Activated T-helper 9 cell treated with anti-CD3 and anti-CD28 coated beads, Interleukin-2, amount 50 U/mL, for 16 hours (primary cell): ENCODE data around the gene F7.
"Not testable (repeated sequence)": the region's sequence is repeated elsewhere in the genome, so short reads cannot be mapped to it uniquely, and the experiment has no call there.

Experiments
- DNase-seq: peaks from one replicate; pipeline ENCODE4 v3.0.0-alpha.2; 2020; ENCODE audit warnings: low read depth

F7 gene

DNA sequence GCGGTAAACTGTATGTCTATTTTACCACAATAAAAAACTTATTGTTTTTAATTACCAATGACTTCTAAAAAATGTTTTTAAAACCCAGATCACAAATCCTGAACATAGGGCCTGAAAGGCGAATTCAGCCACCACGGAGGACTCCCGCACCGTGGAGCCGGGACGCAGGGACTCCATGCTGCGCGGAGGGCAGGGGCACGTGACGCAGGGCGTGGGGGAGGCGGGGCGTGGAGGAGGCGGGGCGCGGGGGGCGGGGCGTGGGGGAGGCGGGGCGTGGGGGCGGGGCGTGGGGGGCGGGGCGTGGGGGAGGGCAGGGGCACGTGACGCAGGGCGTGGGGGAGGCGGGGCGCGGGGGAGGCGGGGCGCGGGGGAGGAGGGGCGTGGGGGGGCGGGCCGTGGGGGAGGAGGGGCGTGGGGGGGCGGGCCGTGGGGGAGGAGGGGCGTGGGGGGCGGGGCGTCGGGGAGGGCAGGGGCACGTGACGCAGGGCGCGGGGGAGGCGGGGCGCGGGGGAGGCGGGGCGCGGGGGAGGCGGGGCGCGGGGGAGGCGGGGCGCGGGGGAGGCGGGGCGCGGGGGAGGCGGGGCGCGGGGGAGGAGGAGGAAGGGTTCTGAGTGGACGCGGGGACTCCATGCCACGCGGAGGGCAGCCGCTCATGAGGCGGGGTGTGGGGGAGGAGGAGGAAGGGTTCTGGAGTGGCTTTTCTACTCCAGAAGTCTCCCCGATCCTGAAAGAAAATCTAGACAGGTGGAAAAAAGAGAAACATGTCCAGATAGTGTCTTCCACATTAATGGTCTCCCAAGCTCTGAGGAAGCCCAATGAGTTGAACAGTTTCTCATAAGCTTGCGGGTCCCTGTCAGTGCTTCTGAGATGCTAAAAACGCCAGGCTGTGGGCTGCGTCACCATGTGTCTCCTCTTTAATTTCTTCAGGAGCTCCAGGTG is 48.5 kb downstream of the F7 start:
- peak; percentile 64 for DNase-seq

DNA sequence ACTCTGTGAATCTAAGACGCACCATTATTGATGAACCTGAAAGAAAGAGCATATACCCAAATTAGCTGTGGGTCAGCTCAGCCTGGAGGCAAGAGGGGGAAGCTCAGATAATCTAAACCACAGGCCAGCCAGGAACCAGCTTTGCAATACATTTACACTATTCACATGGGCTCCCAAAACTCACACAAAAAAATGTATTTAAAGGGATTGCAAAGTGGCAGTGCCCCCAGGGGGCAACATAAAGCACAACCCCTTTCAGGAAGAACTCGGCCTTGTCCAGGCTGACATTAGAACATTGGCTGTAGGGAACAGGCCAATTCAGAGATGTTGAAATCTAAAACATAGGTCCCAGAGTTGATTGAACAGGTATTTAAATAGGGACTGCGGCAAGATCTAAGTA is 49.6 kb downstream of the F7 start:
- no peak for DNase-seq

DNA sequence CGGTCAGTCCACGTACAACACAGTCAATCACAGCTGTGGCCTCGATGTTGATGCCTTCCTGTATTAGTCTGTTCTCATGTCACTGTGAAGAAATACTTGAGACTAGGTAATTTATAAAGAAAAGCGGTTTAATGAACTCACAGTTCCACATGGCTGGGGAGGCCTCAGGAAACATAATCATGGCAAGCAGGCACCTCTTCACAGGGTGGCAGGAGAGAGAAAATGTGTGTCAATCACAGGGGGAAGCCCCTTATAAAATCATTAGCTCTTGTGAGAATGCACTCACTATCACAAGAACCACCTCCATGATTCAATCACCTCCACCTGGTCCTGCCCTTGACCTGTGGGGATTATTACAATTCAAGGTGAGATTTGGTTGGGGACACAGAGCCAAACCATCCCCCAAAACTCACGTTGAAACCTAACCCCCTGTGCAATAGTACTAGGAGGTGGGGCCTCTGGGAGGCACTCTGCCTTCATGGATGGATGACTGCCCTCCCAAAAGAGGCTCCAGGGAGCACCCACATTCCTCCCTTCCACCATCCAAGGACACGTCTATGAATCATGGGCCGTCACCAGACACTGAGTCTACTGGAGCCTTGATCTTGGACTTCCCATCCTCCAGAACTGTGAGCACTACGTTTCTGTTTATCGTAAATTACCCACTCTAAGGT is 50.5 kb downstream of the F7 start:
- no peak for DNase-seq

DNA sequence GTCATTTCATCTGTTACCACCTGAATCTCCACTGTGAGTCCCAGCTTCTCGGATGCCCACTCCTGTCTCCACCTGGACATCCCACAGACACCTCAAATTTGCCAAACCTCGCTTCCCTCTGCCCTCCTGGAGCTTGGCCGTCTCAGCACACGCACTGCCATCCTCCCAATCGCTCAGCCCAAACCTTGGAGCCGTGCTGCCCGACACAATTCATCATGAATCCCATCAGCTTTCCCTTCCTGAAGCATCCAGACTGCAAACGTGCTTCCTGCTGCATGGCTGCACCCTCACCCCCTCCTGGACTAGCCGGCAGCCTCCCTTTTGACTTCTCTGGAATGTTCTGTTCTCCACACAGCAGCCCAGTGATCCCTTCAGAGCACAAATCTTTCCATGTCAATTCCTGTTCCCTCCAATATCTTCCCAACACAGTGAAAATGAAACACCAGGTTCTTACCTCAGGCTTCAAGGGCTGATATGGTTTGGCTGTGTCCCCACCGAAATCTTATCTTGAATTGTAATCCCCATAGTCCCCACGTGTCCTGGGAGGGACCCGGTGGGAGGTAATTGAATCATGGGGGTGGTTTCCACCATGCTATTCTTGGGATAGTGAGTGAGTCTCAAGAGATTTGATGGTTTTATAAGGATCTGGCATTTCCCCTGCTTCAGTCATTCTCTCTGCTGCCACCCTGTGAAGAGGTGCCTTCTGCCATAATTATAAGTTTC is 51.8 kb downstream of the F7 start:
- no peak for DNase-seq

DNA sequence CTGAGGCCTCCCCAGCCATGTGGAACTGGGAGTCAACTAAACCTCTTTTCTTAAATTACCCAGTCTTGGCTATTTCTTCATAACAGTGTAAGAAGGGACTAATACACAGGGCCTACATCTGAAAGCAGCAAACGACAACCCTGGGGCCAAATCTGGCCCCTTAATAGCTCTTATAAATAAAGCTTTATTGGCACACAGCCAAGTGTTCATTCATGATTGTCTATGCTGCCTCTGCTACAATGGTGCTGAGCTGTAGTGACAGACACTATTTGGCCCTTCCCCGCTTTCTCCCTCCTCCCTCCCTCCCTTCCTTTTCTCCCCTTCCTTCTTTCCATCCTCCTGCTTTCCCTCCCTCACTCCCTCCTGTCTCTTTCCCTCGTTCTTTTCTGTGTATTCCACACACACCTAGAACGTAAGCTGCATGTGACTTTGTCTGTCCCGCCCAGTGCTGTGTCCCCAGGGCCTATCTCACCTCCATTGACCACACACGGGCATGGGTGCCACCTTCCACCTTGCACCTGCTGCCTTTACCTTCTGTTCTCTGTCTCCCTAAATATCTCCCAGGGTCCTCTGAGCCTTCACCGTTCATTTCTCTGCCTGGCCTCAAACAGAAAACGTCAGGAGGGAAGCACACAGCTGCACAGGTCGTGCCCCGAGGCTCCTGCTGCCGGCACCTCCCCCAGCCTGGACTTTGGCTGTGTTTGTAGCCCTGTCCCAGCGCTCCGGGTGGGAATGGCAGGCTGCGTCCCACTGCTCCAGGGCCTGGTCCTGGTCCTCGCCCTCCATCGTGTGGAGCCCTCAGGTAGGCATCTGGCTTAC is 52.5 kb downstream of the F7 start, which contains the start of gene PROZ:
Gene PROZ, plus strand, starts transcription at position 720 of the 819 bp plus-strand sequence. Its CDS starts 13 bp downstream, at position 733.
- no peak for DNase-seq

DNA sequence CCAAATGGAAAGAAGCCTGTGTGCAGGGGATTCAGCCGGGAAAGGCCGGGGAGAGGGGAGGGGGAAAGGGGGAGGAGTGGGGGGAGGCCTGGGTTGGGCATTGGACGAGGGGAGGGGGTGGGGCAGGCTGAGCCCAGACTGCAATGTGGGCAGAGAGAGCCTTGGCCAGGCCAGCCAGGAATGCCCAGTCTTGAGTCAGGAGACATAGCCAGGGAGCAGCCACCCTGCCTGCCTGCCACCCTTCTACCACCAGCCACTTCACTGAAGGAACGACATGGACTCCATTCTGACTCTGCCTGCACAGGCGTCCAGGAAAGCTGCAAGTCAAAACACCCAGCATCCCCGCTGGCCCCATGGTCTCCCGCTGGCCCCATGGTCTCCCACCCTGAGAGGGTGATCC is 53.4 kb downstream of the F7 start:
- DNase-seq: no peak

DNA sequence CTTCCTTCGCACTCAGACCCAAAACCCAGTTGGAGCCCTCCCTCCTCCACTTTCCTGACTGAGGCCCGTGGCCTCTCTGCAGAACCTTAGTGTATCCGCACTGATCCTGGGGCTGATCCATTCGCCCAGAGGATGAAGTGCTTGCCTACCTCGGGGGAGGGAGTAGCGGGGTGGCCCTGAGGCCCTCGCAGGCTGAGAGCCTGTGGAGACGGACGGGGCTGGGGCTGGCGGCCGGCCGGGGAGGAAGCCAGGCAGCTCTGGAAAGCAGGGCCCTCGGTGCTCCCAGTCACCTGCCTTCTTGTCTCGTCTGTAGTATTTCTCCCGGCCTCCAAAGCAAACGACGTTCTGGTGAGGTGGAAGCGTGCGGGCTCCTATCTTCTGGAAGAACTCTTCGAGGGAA is 54.1 kb downstream of the F7 start:
- DNase-seq: no peak

DNA sequence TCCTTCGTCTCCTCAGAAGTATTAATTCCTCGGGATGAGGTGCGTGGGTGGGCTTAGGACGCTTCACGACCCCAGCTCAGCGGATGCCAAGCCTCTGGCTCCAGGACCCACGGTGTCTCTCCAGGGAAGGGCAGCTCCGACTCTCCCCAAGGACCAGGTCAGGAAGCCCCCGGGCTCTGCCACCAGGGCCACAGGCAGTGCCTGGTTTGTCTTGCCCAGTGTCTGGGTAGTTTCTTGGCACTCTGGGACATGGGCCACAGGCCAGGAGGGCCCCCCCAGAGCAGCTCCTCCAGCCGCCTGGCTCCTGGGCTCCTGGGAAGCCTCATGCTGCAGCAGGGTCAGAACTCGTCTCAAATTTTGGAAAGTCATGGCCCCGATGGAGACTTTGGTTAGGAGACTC is 55.4 kb downstream of the F7 start:
- DNase-seq: no peak

DNA sequence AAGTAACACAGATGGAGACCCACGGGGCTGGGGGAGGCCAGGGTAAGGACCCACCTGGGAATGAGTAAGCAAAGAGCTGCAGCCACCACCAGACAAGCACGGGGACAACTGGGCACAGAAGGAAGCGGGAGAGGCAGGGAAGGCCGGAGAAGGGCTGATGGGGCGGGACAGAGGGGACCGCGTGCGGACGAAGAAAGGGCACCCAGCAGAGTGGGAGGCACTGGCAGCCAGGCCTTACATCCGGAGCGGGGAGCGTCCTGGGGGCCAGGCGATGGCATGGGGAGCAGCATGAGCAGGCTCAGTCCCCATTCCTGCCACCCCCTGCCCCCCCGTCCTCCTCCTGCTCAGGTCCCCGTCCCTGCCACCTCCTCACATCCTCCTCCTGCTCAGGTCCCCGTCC is 55.8 kb downstream of the F7 start:
- no peak for DNase-seq

DNA sequence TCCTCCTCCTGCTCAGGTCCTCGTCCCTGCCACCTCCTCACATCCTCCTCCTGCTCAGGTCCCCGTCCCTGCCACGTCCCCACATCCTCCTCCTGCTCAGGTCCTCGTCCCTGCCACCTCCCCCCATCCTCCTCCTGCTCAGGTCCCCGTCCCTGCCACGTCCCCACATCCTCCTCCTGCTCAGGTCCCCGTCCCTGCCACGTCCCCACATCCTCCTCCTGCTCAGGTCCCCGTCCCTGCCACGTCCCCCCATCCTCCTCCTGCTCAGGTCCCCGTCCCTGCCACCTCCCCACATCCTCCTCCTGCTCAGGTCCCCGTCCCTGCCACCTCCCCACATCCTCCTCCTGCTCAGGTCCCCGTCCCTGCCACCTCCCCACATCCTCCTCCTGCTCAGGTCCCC is 56.4 kb downstream of the F7 start:
- not testable (repeated sequence) for DNase-seq

DNA sequence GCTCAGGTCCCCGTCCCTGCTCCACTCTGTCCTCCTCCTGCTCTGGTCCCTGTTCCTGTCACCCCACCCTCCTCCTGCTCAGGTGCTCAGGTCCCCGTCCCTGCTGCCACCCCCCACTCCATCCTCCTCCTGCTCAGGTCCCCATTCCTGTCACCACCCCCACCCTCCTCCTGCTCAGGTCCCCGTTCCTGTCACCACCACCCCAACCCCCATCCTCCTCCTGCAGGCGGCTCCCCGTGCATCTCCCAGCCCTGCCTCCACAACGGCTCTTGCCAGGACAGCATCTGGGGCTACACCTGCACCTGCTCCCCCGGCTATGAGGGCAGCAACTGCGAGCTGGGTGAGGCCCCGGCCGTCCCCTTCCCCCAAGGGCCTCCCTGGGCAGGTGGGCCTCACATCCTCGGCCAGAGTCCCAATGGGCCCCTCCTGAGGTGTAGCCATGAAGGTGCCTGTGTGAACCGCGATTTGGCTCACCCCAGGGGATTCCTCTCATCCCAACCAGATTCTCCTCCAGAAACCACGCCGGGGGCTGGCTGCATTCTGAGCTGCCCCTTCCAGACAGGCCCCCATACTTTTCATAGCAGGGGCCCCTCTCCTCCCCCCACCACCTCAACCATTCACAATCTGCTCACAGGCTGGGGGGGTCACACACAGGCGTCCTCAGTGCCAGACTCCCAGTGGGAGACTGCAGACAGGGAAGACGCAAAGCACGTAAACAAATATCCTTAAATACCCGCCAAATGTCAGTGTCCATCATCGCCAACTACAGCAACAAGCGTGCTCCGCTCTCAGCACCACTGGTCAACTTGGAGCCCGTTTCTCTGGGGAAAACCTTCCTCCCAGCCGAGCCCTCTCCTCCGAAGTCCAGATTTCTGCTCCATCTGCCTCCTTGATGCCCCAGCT is 57.4 kb downstream of the F7 start:
- DNase-seq: no peak

DNA sequence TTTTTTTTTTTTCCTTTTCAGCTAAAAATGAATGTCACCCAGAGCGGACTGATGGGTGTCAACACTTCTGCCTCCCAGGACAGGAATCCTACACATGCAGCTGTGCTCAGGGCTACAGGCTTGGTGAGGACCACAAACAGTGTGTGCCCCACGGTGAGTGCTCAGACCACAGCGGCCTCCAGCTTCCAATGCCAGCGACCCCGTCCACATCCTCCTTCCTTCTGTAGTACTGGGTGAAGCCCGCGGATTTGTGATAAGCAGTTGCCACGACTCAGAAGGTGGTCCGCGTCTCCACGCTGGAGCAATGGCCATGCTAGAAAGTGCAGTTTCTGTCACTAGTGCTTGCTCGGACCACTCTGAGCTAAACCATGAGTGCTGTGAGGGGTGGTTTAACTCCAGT is 58.9 kb downstream of the F7 start:
- DNase-seq: no peak

DNA sequence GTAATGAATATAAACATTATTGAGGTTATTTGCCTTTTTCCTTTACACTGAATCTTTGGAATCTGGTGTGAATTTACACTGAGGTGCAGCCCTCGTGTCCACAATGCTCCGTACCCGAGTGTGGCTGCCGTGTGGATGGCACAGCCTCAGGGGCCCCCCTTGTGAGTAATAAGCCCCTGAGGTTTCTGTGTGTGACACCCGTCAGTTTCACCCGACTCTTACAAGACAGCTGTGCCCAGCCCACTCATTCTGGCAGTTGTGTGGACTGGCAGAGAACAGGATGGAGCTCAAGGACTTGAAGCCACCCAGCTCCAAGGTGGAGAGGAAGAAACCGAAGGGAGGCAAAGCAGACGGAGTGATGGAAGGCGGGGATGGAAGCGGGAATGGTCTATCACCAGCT is 60.7 kb downstream of the F7 start:
- DNase-seq: no peak

DNA sequence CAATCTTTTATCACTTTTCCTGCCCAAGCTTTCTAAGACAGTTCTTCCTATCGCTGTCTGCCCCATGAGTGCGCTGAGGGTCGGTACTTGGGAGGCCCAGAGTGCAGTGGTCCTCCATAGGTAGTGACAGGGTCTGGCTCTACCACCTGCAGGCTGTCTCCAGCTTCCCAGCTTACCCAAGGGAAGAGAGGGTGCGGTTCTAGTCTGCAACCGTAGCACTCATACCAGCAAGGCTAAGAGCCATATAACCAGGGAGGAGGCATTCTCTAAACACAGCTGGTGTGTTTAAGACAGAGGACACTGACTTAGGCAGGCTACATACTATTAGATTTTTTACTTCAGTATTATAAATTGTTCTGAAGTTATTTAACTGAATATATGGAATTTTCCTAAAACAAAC is 61.1 kb downstream of the F7 start:
- DNase-seq: no peak

DNA sequence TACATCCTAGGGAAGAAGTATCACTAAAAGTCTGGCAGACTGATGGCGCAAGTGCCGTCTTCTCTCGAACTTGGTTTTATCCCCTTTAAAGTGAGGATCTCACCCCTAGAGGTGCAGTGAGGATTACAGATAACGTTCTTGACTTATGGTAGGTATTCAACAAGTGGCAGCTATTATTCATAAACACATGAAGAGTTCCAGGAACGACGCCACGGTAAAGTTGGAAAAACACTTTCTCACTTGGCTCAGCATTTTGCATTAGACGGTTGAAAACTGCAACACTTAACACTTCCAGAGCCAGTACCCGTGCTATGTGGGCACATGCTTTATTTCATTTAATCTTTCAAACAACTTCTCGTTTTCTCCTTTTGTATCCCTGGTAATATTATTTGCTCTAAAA is 61.6 kb downstream of the F7 start:
- DNase-seq: no peak

DNA sequence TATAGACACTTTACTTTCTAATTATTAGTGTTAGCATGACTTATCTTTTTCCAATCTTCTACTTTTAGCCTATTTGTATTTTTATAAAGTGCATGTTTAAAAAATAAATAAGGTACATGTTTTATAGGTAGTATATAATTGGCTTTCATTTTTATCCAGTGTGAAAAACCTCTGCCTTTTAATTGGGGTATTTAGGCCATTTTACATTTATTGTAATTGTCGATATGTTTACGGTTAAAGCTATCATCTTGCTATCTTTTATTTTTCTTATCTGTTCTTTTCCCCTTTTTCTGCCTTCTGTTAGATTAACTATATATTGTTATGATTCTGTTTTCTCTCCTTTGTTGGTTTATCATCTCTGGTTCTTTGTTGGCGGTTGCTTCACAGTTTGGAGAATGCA is 62.0 kb downstream of the F7 start:
- DNase-seq: no peak

DNA sequence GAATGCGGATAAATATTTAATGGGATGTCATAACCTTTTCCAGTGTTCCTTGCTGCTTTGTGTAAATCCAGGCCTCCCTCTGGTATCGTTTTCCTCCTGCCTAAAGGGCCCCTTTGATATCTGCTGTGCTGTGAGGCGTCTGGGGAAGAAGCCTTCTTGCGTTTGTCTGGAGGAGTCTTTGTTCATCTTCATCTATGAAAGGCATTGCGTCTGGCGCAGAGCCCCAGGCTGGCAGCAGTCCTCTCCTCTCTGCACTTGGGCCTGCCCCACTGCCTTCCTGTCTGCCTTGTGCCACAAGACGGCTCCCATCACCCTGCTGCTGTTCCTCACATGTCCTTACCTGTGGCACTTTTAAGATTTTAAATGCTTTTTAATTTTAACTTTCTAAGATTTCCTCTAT is 62.6 kb downstream of the F7 start:
- DNase-seq: no peak

DNA sequence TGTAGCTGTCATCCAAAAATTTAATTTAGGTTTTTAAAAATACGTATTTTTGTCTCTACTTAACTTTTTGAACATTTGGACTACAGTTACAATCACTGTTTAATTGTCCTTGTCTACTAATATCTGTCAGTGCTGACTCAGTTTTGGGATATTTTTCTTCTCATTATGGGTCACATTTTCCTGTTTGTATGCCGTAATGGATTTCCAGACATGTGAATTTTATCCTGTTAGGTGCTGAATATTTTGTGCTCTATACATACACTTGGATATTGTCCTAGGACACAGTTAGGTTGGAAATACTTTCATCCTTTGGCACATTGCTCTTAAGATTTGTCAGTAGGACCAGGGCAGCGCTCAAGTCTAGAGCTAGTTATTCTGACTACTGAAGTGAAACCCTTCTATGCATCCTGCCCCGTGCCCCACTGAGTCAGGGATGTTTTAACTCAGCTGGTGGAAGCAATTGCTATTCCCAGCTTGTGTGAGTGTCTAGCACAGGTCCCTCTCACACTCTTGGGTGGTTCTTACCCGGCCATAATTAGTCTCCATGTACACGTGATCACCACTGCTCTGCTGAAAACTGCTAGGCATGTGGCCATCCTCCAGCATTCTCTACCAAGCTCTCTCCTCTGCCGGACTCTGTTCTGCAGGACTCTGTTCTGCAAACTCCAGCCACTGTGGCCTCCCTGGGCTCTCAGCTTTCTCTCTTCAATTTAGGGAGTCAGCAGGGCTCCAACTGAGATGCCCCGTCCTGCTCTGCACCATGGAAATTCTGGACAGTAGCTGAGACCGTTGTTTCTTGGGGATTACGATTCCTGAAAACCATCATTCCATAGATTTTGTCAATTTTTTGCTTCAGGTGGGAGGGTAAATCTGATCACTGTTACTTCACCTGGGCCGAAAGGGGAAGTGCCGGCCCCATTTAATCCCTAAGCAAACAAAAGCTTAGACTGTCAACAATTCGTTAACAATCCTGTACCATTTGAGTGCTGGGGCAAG is 64.0 kb downstream of the F7 start:
- DNase-seq: no peak
